ENCODE results near the gene SPTB. TPM values are rescaled to one million over a fixed set of nuclear protein-coding genes. Genes with fewer than 3 reads are reported as not detected.

The SPTB gene
- total and polyA plus RNA-seq, 7 experiments from 2014 or later = 0.05 to 0.12 (median 0.05) TPM; not detected in 4

- DNase-seq = no peak
- intact Hi-C loops (cut with micrococcal nuclease) = loop anchor here (2.0 to 5.0 kb wide), 3 partner anchors 14 to 56 kb away; no protein-coding TSS in a partner anchor
- CTCF ChIA-PET = interaction anchor here (0.6 to 0.9 kb wide), 2 partner anchors 34 to 43 kb away, joined by 3 to 5 read pairs; no protein-coding TSS in a partner anchor
- Histone ChIP-seq H3K4me3 (ENCODE audit: low read length) (peak overlapping the region; percentile 38), H3K27ac (ENCODE audit: low read depth, low read length) (no peak overlapping the region), H3K36me3 (ENCODE audit: control insufficient read depth in 2 of 3, insufficient read depth in 3 of 3, low read length in 3 of 3) (no peaks in the 10 kb centered on the region), H3K9me3 (ENCODE audit: control insufficient read depth in 2 of 3, low read length in 3 of 3) (no peaks in the 10 kb centered on the region), H3K27me3 (ENCODE audit: control insufficient read depth in 2 of 2, insufficient read depth in 2 of 2, low read length in 2 of 2) (peaks cover 3 to 5% of the 10 kb centered on the region in 2 donors), H3K4me1 (ENCODE audit: control insufficient read depth in 2 of 2, insufficient read depth in 2 of 2, low read length in 2 of 2) (peaks cover 13 to 44% of the 10 kb centered on the region in 2 donors)
- no peak for ATAC-seq
- Mint-ChIP-seq H3K27ac (peak overlapping the region in 3 of 9 donors; percentile 47 to 89 (median 73)), H3K27me3 (peaks cover 7 to 46% (median 43%) of the 10 kb centered on the region in 5 donors), H3K4me3 (peak overlapping the region in 7 of 10 donors; percentile 24 to 86 (median 64)), H3K4me1 (peaks cover 24 to 61% (median 34%) of the 10 kb centered on the region in 7 donors), H3K9me3 (peaks cover 3 to 18% (median 16%) of the 10 kb centered on the region in 11 donors), H3K36me3 (peaks cover 10 to 43% (median 10%) of the 10 kb centered on the region in 5 donors)
- POLR2A ChIA-PET = no interaction called here
Observed at GRCh38 chr14:64709126-64709525, 170.6 kb downstream of the SPTB start.

GRCh38 chr14:64708148-64709004 is 171.3 kb downstream of the SPTB start:
- Histone ChIP-seq H3K27me3 (ENCODE audit: control insufficient read depth in 2 of 2, insufficient read depth in 2 of 2, low read length in 2 of 2) (peaks cover 3 to 8% of the 10 kb centered on the region in 2 donors), H3K36me3 (ENCODE audit: control insufficient read depth in 2 of 3, insufficient read depth in 3 of 3, low read length in 3 of 3) (no peaks in the 10 kb centered on the region), H3K27ac (ENCODE audit: low read depth, low read length) (no peak overlapping the region), H3K4me1 (ENCODE audit: control insufficient read depth in 2 of 2, insufficient read depth in 2 of 2, low read length in 2 of 2) (peaks cover 20 to 46% of the 10 kb centered on the region in 2 donors), H3K4me3 (ENCODE audit: low read length) (peak overlapping the region; percentile 38), H3K9me3 (ENCODE audit: control insufficient read depth in 2 of 3, low read length in 3 of 3) (no peaks in the 10 kb centered on the region)
- peaks cover 4 to 38% (median 8%) of the 10 kb centered on the region in 5 donors for H3K36me3 Mint-ChIP-seq
- intact Hi-C loops (cut with micrococcal nuclease) = loop anchor here (2.0 to 5.0 kb wide), 3 partner anchors 14 to 56 kb away; no protein-coding TSS in a partner anchor
- peaks cover 3 to 11% (median 9%) of the 10 kb centered on the region in 11 donors for H3K9me3 Mint-ChIP-seq
- DNase-seq (peak in 3 of 9 donors; percentile 29 to 44 (median 42)), ATAC-seq (peak; percentile 52)
- peak overlapping the region in 4 of 9 donors; percentile 47 to 89 (median 54) for H3K27ac Mint-ChIP-seq
- peaks cover 12 to 50% (median 45%) of the 10 kb centered on the region in 5 donors for H3K27me3 Mint-ChIP-seq
- H3K4me1 Mint-ChIP-seq = peaks cover 30 to 64% (median 40%) of the 10 kb centered on the region in 7 donors
- ChIA-PET CTCF (interaction anchor here (0.9 to 1.2 kb wide), 3 partner anchors 9 to 34 kb away, joined by 3 read pairs; no protein-coding TSS in a partner anchor), POLR2A (no interaction called here)
- H3K4me3 Mint-ChIP-seq = peak overlapping the region in 9 of 10 donors; percentile 4 to 86 (median 64)

- H3K9me3 Mint-ChIP-seq = peaks cover under 1 to 5% (median 2%) of the 10 kb centered on the region in 11 donors
- Histone ChIP-seq H3K27ac (ENCODE audit: low read depth, low read length) (no peak overlapping the region), H3K4me3 (ENCODE audit: low read length) (peak overlapping the region; percentile 38), H3K36me3 (ENCODE audit: control insufficient read depth in 2 of 3, insufficient read depth in 3 of 3, low read length in 3 of 3) (no peaks in the 10 kb centered on the region), H3K4me1 (ENCODE audit: control insufficient read depth in 2 of 2, insufficient read depth in 2 of 2, low read length in 2 of 2) (peaks cover 27 to 53% of the 10 kb centered on the region in 2 donors), H3K27me3 (ENCODE audit: control insufficient read depth in 2 of 2, insufficient read depth in 2 of 2, low read length in 2 of 2) (peaks cover 3 to 14% of the 10 kb centered on the region in 2 donors), H3K9me3 (ENCODE audit: control insufficient read depth in 2 of 3, low read length in 3 of 3) (no peaks in the 10 kb centered on the region)
- H3K27me3 Mint-ChIP-seq = peaks cover 20 to 52% (median 45%) of the 10 kb centered on the region in 5 donors
- POLR2A ChIA-PET = interaction anchor here (1.0 kb wide), 1 partner anchor 77 kb away, joined by 3 read pairs; no protein-coding TSS in a partner anchor
- H3K36me3 Mint-ChIP-seq = peaks cover 0 to 33% (median 1%) of the 10 kb centered on the region in 5 donors
- ATAC-seq = peak; percentile 59
- H3K4me3 Mint-ChIP-seq = peak overlapping the region in 4 of 10 donors; percentile 24 to 86 (median 48)
- CTCF ChIA-PET = interaction anchor here (1.0 to 1.2 kb wide), 2 partner anchors 9 to 25 kb away, joined by 3 read pairs; no protein-coding TSS in a partner anchor
- peaks cover 37 to 70% (median 47%) of the 10 kb centered on the region in 7 donors for H3K4me1 Mint-ChIP-seq
- no peak for DNase-seq
- intact Hi-C loops (cut with micrococcal nuclease) = loop anchor here (2.0 to 5.0 kb wide), 3 partner anchors 15 to 57 kb away; no protein-coding TSS in a partner anchor
- H3K27ac Mint-ChIP-seq = peak overlapping the region in 2 of 9 donors; percentile 2 to 12
Observed at GRCh38 chr14:64707661-64708060, 172.0 kb downstream of the SPTB start.

GRCh38 chr14:64706593-64707193 is 173.0 kb downstream of the SPTB start:
- Mint-ChIP-seq H3K9me3 (no peaks in the 10 kb centered on the region), H3K4me1 (peaks cover 39 to 70% (median 50%) of the 10 kb centered on the region in 7 donors), H3K27ac (no peak overlapping the region), H3K4me3 (peak overlapping the region in 4 of 10 donors; percentile 24 to 86 (median 49)), H3K27me3 (peaks cover 27 to 51% (median 50%) of the 10 kb centered on the region in 5 donors), H3K36me3 (peaks cover 0 to 26% (median 0%) of the 10 kb centered on the region in 5 donors)
- Histone ChIP-seq H3K27ac (ENCODE audit: low read depth, low read length) (no peak overlapping the region), H3K4me3 (ENCODE audit: low read length) (no peak overlapping the region), H3K4me1 (ENCODE audit: control insufficient read depth in 2 of 2, insufficient read depth in 2 of 2, low read length in 2 of 2) (peaks cover 28 to 53% of the 10 kb centered on the region in 2 donors), H3K9me3 (ENCODE audit: control insufficient read depth in 2 of 3, low read length in 3 of 3) (no peaks in the 10 kb centered on the region), H3K36me3 (ENCODE audit: control insufficient read depth in 2 of 3, insufficient read depth in 3 of 3, low read length in 3 of 3) (no peaks in the 10 kb centered on the region), H3K27me3 (ENCODE audit: control insufficient read depth in 2 of 2, insufficient read depth in 2 of 2, low read length in 2 of 2) (peaks cover 3 to 14% of the 10 kb centered on the region in 2 donors)
- ChIA-PET POLR2A (interaction anchor here (1.0 kb wide), 1 partner anchor 76 kb away, joined by 3 read pairs; no protein-coding TSS in a partner anchor), CTCF (interaction anchor here (0.6 kb wide), 1 partner anchor 22 kb away, joined by 3 read pairs; no protein-coding TSS in a partner anchor)
- intact Hi-C loops (cut with micrococcal nuclease) = loop anchor here in 1 of 2 donors (5.0 kb wide), 1 partner anchor 56 kb away; no protein-coding TSS in a partner anchor
- DNase-seq (no peak), ATAC-seq (no peak)

GRCh38 chr14:64706119-64706592 is 173.6 kb downstream of the SPTB start:
- H3K4me3 ChIP-seq (ENCODE audit: low read length) = peak overlapping the region; percentile 47
- H3K9me3 ChIP-seq (ENCODE audit: control insufficient read depth in 2 of 3, low read length in 3 of 3) = no peaks in the 10 kb centered on the region
- H3K27me3 ChIP-seq (ENCODE audit: control insufficient read depth in 2 of 2, insufficient read depth in 2 of 2, low read length in 2 of 2) = peaks cover 3 to 14% of the 10 kb centered on the region in 2 donors
- Mint-ChIP-seq H3K27ac (peak overlapping the region in 2 of 9 donors; percentile 20 to 25), H3K4me1 (peaks cover 39 to 72% (median 50%) of the 10 kb centered on the region in 7 donors), H3K9me3 (no peaks in the 10 kb centered on the region), H3K36me3 (peaks cover 0 to 26% (median 0%) of the 10 kb centered on the region in 5 donors), H3K27me3 (peaks cover 32 to 56% (median 52%) of the 10 kb centered on the region in 5 donors), H3K4me3 (peak overlapping the region in 7 of 10 donors; percentile 49 to 86 (median 72))
- intact Hi-C loops (cut with micrococcal nuclease) = loop anchor here in 1 of 2 donors (5.0 kb wide), 1 partner anchor 56 kb away; no protein-coding TSS in a partner anchor
- DNase-seq (no peak), ATAC-seq (no peak)
- peaks cover 28 to 53% of the 10 kb centered on the region in 2 donors for H3K4me1 ChIP-seq (ENCODE audit: control insufficient read depth in 2 of 2, insufficient read depth in 2 of 2, low read length in 2 of 2)
- POLR2A ChIA-PET = no interaction called here
- no peaks in the 10 kb centered on the region for H3K36me3 ChIP-seq (ENCODE audit: control insufficient read depth in 2 of 3, insufficient read depth in 3 of 3, low read length in 3 of 3)
- no peak overlapping the region for H3K27ac ChIP-seq (ENCODE audit: low read depth, low read length)
- CTCF ChIA-PET = interaction anchor here (0.6 kb wide), 1 partner anchor 21 kb away, joined by 3 read pairs; no protein-coding TSS in a partner anchor
